H1 (cell line): ENCODE data around the gene AKAP9. TPM values are rescaled to one million over a fixed set of nuclear protein-coding genes. Genes with fewer than 3 reads are reported as not detected.

Experiments
- CTCF ChIA-PET: fragments of 300-600 bp; sonication (Branson Sonifier 250); formaldehyde crosslinking; loops from one replicate; lab custom pipeline; 2021; ENCODE audit not compliant: partially characterized antibody; lab: Charles Lee
- POLR2A ChIA-PET: fragments of 300-600 bp; sonication (Branson Sonifier 250); formaldehyde crosslinking; loops from one replicate; lab custom pipeline; 2021; ENCODE audit warnings: inconsistent platforms; ENCODE audit not compliant: partially characterized antibody; lab: Charles Lee
- DNase-seq, 2 experiments: peaks; one replicate each; pipeline versions ENCODE4 v3.0.0 to v3.0.0-alpha.2; 2010 to 2022; ENCODE audit warnings: low spot score in 2 of 2, low read depth in 1 of 2, mixed read lengths in 1 of 2
- FAIRE-seq: peaks from 2 replicates; lab custom pipeline; 2011; peaks lifted over from hg19 to GRCh38; lab: Jason Lieb, UNC
- H2AFZ ChIP-seq: 2 replicates; pipeline ENCODE4 v1.8.1; 2012; ENCODE audit warnings: low read length, inconsistent platforms
- H2AK5ac ChIP-seq: 2 replicates; pipeline ENCODE4 v1.6.1; 2013; ENCODE audit warnings: low read depth, low read length
- H2BK120ac ChIP-seq: replicated peaks from 2 replicates; pipeline ENCODE3; 2013; ENCODE audit warnings: low read depth, low read length, inconsistent platforms
- H2BK12ac ChIP-seq: 2 replicates; pipeline ENCODE4 v1.6.1; 2013; ENCODE audit warnings: low read depth, low read length
- H2BK15ac ChIP-seq: 2 replicates; pipeline ENCODE4 v1.6.1; 2013; ENCODE audit warnings: low read length
- H2BK20ac ChIP-seq: 2 replicates; pipeline ENCODE4 v1.6.1; 2013; ENCODE audit warnings: low read length
- H2BK5ac ChIP-seq: 2 replicates; pipeline ENCODE4 v1.6.1; 2013; ENCODE audit warnings: low read depth, low read length
- H3K14ac ChIP-seq: 2 replicates; pipeline ENCODE4 v1.6.1; 2013; ENCODE audit warnings: inconsistent platforms; ENCODE audit not compliant: insufficient read length
- H3K18ac ChIP-seq: 2 replicates; pipeline ENCODE4 v1.6.1; 2013; ENCODE audit warnings: low read length; ENCODE audit errors: extremely low read depth
- H3K23ac ChIP-seq: 2 replicates; pipeline ENCODE4 v1.6.1; 2013; ENCODE audit warnings: inconsistent platforms; ENCODE audit not compliant: insufficient read length
- H3K23me2 ChIP-seq: 2 replicates; pipeline ENCODE4 v1.6.1; 2013; ENCODE audit warnings: low read depth, low read length
- H3K27ac ChIP-seq: 2 replicates; pipeline ENCODE4 v1.6.1; 2011; ENCODE audit warnings: low read depth, low read length, inconsistent platforms
- H3K27me3 ChIP-seq, 4 experiments: replicated peaks in 1 of 4; 1 replicate in 1 of 4; 2 replicates in 3 of 4; pipeline versions ENCODE4 v1.6.1 to v1.8.1; 2011 to 2013; ENCODE audit warnings: low read length in 3 of 4, mild to moderate bottlenecking in 3 of 4, inconsistent platforms in 2 of 4, mixed read lengths in 2 of 4, moderate library complexity in 1 of 4; ENCODE audit not compliant: control insufficient read depth in 3 of 4, insufficient read depth in 3 of 4; ENCODE audit errors: extremely low read depth in 1 of 4
- H3K36me3 ChIP-seq, 4 experiments: 2 replicates each; pipeline versions ENCODE4 v1.6.1 to v1.8.1; 2011 to 2013; ENCODE audit warnings: mild to moderate bottlenecking in 4 of 4, low read length in 3 of 4, moderate library complexity in 2 of 4, control low read depth in 1 of 4, inconsistent platforms in 1 of 4; ENCODE audit not compliant: insufficient read depth in 4 of 4, control insufficient read depth in 2 of 4
- H3K4ac ChIP-seq: replicated peaks from 2 replicates; pipeline ENCODE3; 2013; ENCODE audit warnings: low read length, low read depth, mixed read lengths, inconsistent platforms; ENCODE audit not compliant: insufficient read length
- H3K4me1 ChIP-seq, 4 experiments: replicated peaks in 1 of 4; 1 replicate in 1 of 4; 2 replicates in 3 of 4; pipeline versions ENCODE4 v1.6.1 to v1.8.1; 2011 to 2013; ENCODE audit warnings: low read length in 3 of 4, inconsistent platforms in 2 of 4, mixed read lengths in 1 of 4; ENCODE audit not compliant: insufficient read depth in 4 of 4, control insufficient read depth in 3 of 4
- H3K4me2 ChIP-seq, 2 experiments: 2 replicates each; pipeline versions ENCODE4 v1.6.1 to v1.8.1; 2011 to 2013; ENCODE audit warnings: low read depth in 2 of 2, low read length in 2 of 2, control low read depth in 1 of 2, inconsistent platforms in 1 of 2, mild to moderate bottlenecking in 1 of 2; ENCODE audit not compliant: insufficient read depth in 1 of 2
- H3K4me3 ChIP-seq, 4 experiments: fragments of 200-600, 300-600 bp in 1 of 4; sonication (generic), shearing (Covaris generic), sonication (Bioruptor Twin) in 1 of 4; 2 replicates each; pipeline versions ENCODE4 v1.5.1 to v1.8.1; 2011 to 2016; ENCODE audit warnings: low read length in 4 of 4, low read depth in 3 of 4, control low read depth in 2 of 4, inconsistent platforms in 2 of 4, mild to moderate bottlenecking in 2 of 4, mixed read lengths in 1 of 4, moderate library complexity in 1 of 4; ENCODE audit not compliant: insufficient read depth in 2 of 4; ENCODE audit errors: extremely low read depth in 1 of 4
- H3K56ac ChIP-seq: replicated peaks from 2 replicates; pipeline ENCODE3; 2013; ENCODE audit warnings: low read depth, mild to moderate bottlenecking, mixed read lengths, low read length, inconsistent platforms; ENCODE audit not compliant: insufficient read length
- H3K79me1 ChIP-seq: 2 replicates; pipeline ENCODE4 v1.6.1; 2013; ENCODE audit warnings: low read depth, low read length, control low read depth
- H3K79me2 ChIP-seq, 2 experiments: 2 replicates each; pipeline versions ENCODE4 v1.6.1 to v1.8.1; 2012 to 2013; ENCODE audit warnings: low read length in 2 of 2, mild to moderate bottlenecking in 2 of 2, inconsistent platforms in 1 of 2; ENCODE audit not compliant: insufficient read depth in 2 of 2, control insufficient read depth in 1 of 2
- H3K9ac ChIP-seq, 4 experiments: replicated peaks in 1 of 4; 1 replicate in 1 of 4; 2 replicates in 3 of 4; pipeline versions ENCODE4 v1.6.1 to v1.8.1; 2011 to 2013; ENCODE audit warnings: low read depth in 3 of 4, low read length in 3 of 4, control low read depth in 2 of 4, mild to moderate bottlenecking in 2 of 4, moderate library complexity in 2 of 4, inconsistent platforms in 1 of 4; ENCODE audit errors: extremely low read depth in 1 of 4
- H3K9me3 ChIP-seq, 2 experiments: 2 replicates each; pipeline versions ENCODE4 v1.6.1 to v1.8.1; 2012 to 2013; ENCODE audit warnings: mild to moderate bottlenecking in 2 of 2, moderate library complexity in 2 of 2, control low read depth in 1 of 2, inconsistent platforms in 1 of 2, low read depth in 1 of 2, low read length in 1 of 2, mixed read lengths in 1 of 2; ENCODE audit not compliant: insufficient read depth in 2 of 2
- H4K20me1 ChIP-seq, 2 experiments: replicated peaks in 1 of 2; 2 replicates each; pipeline versions ENCODE3 to v1.8.1; 2011 to 2013; ENCODE audit warnings: inconsistent platforms in 2 of 2, low read length in 2 of 2, mild to moderate bottlenecking in 1 of 2; ENCODE audit not compliant: insufficient read depth in 2 of 2, control insufficient read depth in 1 of 2
- H4K5ac ChIP-seq: 2 replicates; pipeline ENCODE4 v1.6.1; 2013; ENCODE audit warnings: low read length, low read depth, mixed read lengths, inconsistent platforms; ENCODE audit not compliant: insufficient read length
- H4K8ac ChIP-seq: 2 replicates; pipeline ENCODE4 v1.8.0; 2013; ENCODE audit warnings: mild to moderate bottlenecking, moderate library complexity, low read length, inconsistent platforms; ENCODE audit not compliant: insufficient read depth; ENCODE audit errors: extremely low read depth
- H4K91ac ChIP-seq: replicated peaks from 2 replicates; pipeline ENCODE3; 2013; ENCODE audit warnings: low read length, mixed read lengths, inconsistent platforms; ENCODE audit not compliant: insufficient read length
- ASH2L ChIP-seq: fragments of 200-600, 300-600 bp; sonication (generic); IDR thresholded peaks from one replicate; pipeline ENCODE4 v1.7.1; 2017; ENCODE audit warnings: low read length
- CBX8 ChIP-seq: fragments of 300-800, 300-1000 bp; sonication (generic); IDR thresholded peaks from 2 replicates; pipeline ENCODE4 v1.7.1; 2016; ENCODE audit warnings: low read depth, low read length, borderline replicate concordance
- CHD2 ChIP-seq: IDR thresholded peaks from 2 replicates; pipeline ENCODE4 v1.6.1; 2012; ENCODE audit warnings: low read length, improper control_type of control experiment
- CREB1 ChIP-seq: IDR thresholded peaks from 2 replicates; pipeline ENCODE4 v1.6.1; 2012; ENCODE audit warnings: inconsistent platforms
- CTBP2 ChIP-seq: IDR thresholded peaks from 2 replicates; pipeline ENCODE4 v1.7.0; 2011; ENCODE audit warnings: borderline replicate concordance, mild to moderate bottlenecking, moderate library complexity, mixed read lengths, low read length; ENCODE audit not compliant: insufficient read depth, insufficient read length
- EP300 ChIP-seq, 2 experiments: IDR thresholded peaks; 1 replicate in 1 of 2; 2 replicates in 1 of 2; pipeline ENCODE4 v1.6.1; 2011 to 2012; ENCODE audit warnings: low read depth in 2 of 2, low read length in 2 of 2, mild to moderate bottlenecking in 2 of 2, borderline replicate concordance in 1 of 2, inconsistent platforms in 1 of 2, moderate library complexity in 1 of 2
- JUND ChIP-seq: IDR thresholded peaks from 2 replicates; pipeline ENCODE4 v1.6.1; 2011; ENCODE audit warnings: mild to moderate bottlenecking, improper control_type of control experiment, low read length
- KDM4A ChIP-seq: IDR thresholded peaks from one replicate; pipeline ENCODE4 v1.7.1; 2012; ENCODE audit warnings: low read depth, mild to moderate bottlenecking, moderate library complexity, low read length, inconsistent platforms; ENCODE audit not compliant: severe bottlenecking
- RFX5 ChIP-seq: IDR thresholded peaks from 2 replicates; pipeline ENCODE4 v1.6.1; 2011; ENCODE audit warnings: low read depth, low read length, improper control_type of control experiment, borderline replicate concordance
- RNF2 ChIP-seq: fragments of 200-900, 300-1000 bp; sonication (generic); IDR thresholded peaks from 2 replicates; pipeline ENCODE4 v1.7.1; 2016; ENCODE audit warnings: borderline replicate concordance, low read depth, mild to moderate bottlenecking, antibody characterized with exemption, low read length; ENCODE audit not compliant: poor library complexity, severe bottlenecking; ENCODE audit errors: missing control alignments
- SIN3A ChIP-seq, 2 experiments: IDR thresholded peaks in 1 of 2; conservative IDR thresholded peaks in 1 of 2; 2 replicates each; pipeline ENCODE4 v1.6.1; 2011 to 2012; ENCODE audit warnings: low read length in 2 of 2, improper control_type of control experiment in 1 of 2, low read depth in 1 of 2, mild to moderate bottlenecking in 1 of 2
- SIRT6 ChIP-seq: IDR thresholded peaks from one replicate; pipeline ENCODE4 v1.7.1; 2012; ENCODE audit warnings: low read length, inconsistent platforms
- WGBS, 2 experiments: shearing (Covaris generic) in 1 of 2; methylation state at CpG; one replicate each; pipeline versions ENCODE4 v1.1.6 to v1.1.7; 2013 to 2015; ENCODE audit warnings: low lambda C conversion rate in 2 of 2, mixed read lengths in 2 of 2, inconsistent platforms in 1 of 2, low coverage in 1 of 2, missing lambda C conversion rate in 1 of 2; ENCODE audit not compliant: insufficient replicate concordance in 2 of 2, insufficient coverage in 1 of 2, insufficient read length in 1 of 2; ENCODE audit errors: extremely low coverage in 1 of 2, missing lambda C conversion rate in 1 of 2; 5-methylcytosine and 5-hydroxymethylcytosine counted together
- polyA plus RNA-seq, 7 experiments: library from polyadenylated mRNA; depleted of rRNA in 3 of 7; stranded (reverse) in 5 of 7; unstranded in 2 of 7; fragments of >200 nt in 5 of 7; fragments of 200-250 nt in 2 of 7; gene quantifications; 1 replicate in 5 of 7; 2 replicates in 1 of 7; 4 replicates in 1 of 7; pipeline versions ENCODE4 v1.2.1 to v1.2.3, GENCODE V29; 2011 to 2013; ENCODE audit warnings: missing spikeins in 2 of 7, mixed read lengths in 2 of 7
- total RNA-seq: library from RNA; stranded (reverse); fragmentation: NEBNext Ultra II Directional; extraction: Animal tissue kit (Norgen Biotek cat#: 25700); gene quantifications from 2 replicates; pipeline ENCODE4 v1.2.1, GENCODE V29; 2021
- TF ChIP-seq, protein P1 (sequence below): IDR thresholded peaks from 2 replicates; pipeline ENCODE4 v1.6.1; 2012; ENCODE audit warnings: inconsistent platforms

Gene AKAP9
- total and polyA plus RNA-seq, 2 of the 8 experiments (the other 6 are each of a cell fraction or from before 2014, with no cell fraction given), result 6.2 to 26.3 TPM

DNA sequence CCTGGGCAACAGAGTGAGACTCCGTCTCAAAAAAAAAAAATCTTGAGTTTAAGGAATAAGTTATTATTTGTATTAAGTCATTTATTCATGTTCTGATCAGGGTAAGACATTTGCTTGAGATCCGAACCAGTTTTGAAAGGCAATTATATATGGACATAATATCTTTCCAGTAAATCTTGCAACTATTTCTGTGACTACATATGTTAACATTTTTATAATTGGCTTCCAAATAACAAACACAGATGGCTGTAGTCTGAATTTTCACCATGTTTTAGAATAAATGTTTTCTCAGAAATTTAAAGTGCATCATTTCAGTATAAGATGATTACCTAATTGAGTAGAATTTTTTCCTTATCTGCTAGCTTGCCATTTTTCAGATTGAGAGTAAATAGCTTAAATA is 21.2 kb downstream of the AKAP9 start:
- H2BK20ac ChIP-seq, result no peak overlapping the region
- CTCF ChIA-PET, result interaction anchor here (0.6 to 1.0 kb wide), 2 partner anchors 8 to 101 kb away, joined by 4 to 7 read pairs; no protein-coding TSS in a partner anchor
- peaks cover 0 to 32% of the 10 kb centered on the region in 2 experiments; a peak in 2 of 4 replicates for H3K79me2 ChIP-seq
- no peaks in the 10 kb centered on the region for H3K79me1 ChIP-seq
- no peak overlapping the region for H2BK120ac ChIP-seq
- no peak overlapping the region for H3K56ac ChIP-seq
- H2AK5ac ChIP-seq, result no peak overlapping the region
- no peaks in the 10 kb centered on the region for H3K4me1 ChIP-seq
- H4K91ac ChIP-seq, result no peak overlapping the region
- FAIRE-seq (no peak), DNase-seq (no peak)
- H2AFZ ChIP-seq, result no peak overlapping the region
- H2BK15ac ChIP-seq, result no peak overlapping the region
- no peak overlapping the region for H3K14ac ChIP-seq
- no peaks in the 10 kb centered on the region for H3K27me3 ChIP-seq
- no peak overlapping the region for H3K4me3 ChIP-seq
- peaks cover 0 to 2% of the 10 kb centered on the region in 2 experiments for H4K20me1 ChIP-seq
- H4K5ac ChIP-seq, result no peak overlapping the region
- no peak overlapping the region for H3K18ac ChIP-seq
- POLR2A ChIA-PET, result interaction anchor here (1.2 kb wide), 1 partner anchor 9 kb away, joined by 3 read pairs; no protein-coding TSS in a partner anchor
- no peak overlapping the region for H2BK12ac ChIP-seq
- no peak overlapping the region for H3K27ac ChIP-seq
- H2BK5ac ChIP-seq, result no peak overlapping the region
- H4K8ac ChIP-seq, result no peak overlapping the region
- H3K36me3 ChIP-seq, result no peaks in the 10 kb centered on the region
- 86% methylated on average over 2 of the region's 2 CpGs; no CpG with 5 or more reads in 1 of the 2 experiments for WGBS, 2 experiments
- H3K9ac ChIP-seq, result no peak overlapping the region
- H3K4ac ChIP-seq, result no peak overlapping the region
- H3K9me3 ChIP-seq, result no peaks in the 10 kb centered on the region
- no peak overlapping the region for H3K23ac ChIP-seq
- H3K4me2 ChIP-seq, result no peak overlapping the region
- H3K23me2 ChIP-seq, result no peaks in the 10 kb centered on the region
- TF ChIP-seq CTBP2 (no peak), EP300 (IDR thresholded peaks at IDR 0.05; ENCODE audit: borderline replicate concordance in 1 of 2, low read depth in 2 of 2, low read length in 2 of 2) (no peak), CBX8 (no peak), KDM4A (no peak), CREB1 (no peak), SIN3A (conservative IDR thresholded peaks at IDR 0.05 in 1 of 2, IDR thresholded peaks at IDR 0.05 in 1 of 2; ENCODE audit: low read depth in 1 of 2, low read length in 2 of 2) (no peak), CHD2 (no peak), ASH2L (no peak), RNF2 (no peak), JUND (no peak), SIRT6 (no peak), RFX5 (no peak)
- TF ChIP-seq, protein P1, sequence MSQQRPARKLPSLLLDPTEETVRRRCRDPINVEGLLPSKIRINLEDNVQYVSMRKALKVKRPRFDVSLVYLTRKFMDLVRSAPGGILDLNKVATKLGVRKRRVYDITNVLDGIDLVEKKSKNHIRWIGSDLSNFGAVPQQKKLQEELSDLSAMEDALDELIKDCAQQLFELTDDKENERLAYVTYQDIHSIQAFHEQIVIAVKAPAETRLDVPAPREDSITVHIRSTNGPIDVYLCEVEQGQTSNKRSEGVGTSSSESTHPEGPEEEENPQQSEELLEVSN, result no peak
